H1 (cell line): ENCODE measurements around the gene CPSF2. TPM values are rescaled to one million over a fixed set of nuclear protein-coding genes. Genes with fewer than 3 reads are reported as not detected.

ENCODE experiments used
- EP300 ChIP-seq, 2 experiments: IDR thresholded peaks; 1 replicate in 1 of 2; 2 replicates in 1 of 2; pipeline ENCODE4 v1.6.1; 2011 to 2012; ENCODE audit warnings: low read depth in 2 of 2, low read length in 2 of 2, mild to moderate bottlenecking in 2 of 2, borderline replicate concordance in 1 of 2, inconsistent platforms in 1 of 2, moderate library complexity in 1 of 2
- SP4 ChIP-seq: IDR thresholded peaks from 2 replicates; pipeline ENCODE4 v1.6.1; 2012; ENCODE audit warnings: low read length, inconsistent platforms
- TCF12 ChIP-seq: IDR thresholded peaks from 2 replicates; pipeline ENCODE4 v1.6.1; 2011; ENCODE audit warnings: low read depth, mild to moderate bottlenecking, low read length
- polyA plus RNA-seq, 7 experiments: library from polyadenylated mRNA; depleted of rRNA in 3 of 7; stranded (reverse) in 5 of 7; unstranded in 2 of 7; fragments of >200 nt in 5 of 7; fragments of 200-250 nt in 2 of 7; gene quantifications; 1 replicate in 5 of 7; 2 replicates in 1 of 7; 4 replicates in 1 of 7; pipeline versions ENCODE4 v1.2.1 to v1.2.3, GENCODE V29; 2011 to 2013; ENCODE audit warnings: missing spikeins in 2 of 7, mixed read lengths in 2 of 7
- total RNA-seq: library from RNA; stranded (reverse); fragmentation: NEBNext Ultra II Directional; extraction: Animal tissue kit (Norgen Biotek cat#: 25700); gene quantifications from 2 replicates; pipeline ENCODE4 v1.2.1, GENCODE V29; 2021

CPSF2 gene
- total and polyA plus RNA-seq, 2 of the 8 experiments (the other 6 are each of a cell fraction or from before 2014, with no cell fraction given), result 11.3 to 130 TPM

DNA sequence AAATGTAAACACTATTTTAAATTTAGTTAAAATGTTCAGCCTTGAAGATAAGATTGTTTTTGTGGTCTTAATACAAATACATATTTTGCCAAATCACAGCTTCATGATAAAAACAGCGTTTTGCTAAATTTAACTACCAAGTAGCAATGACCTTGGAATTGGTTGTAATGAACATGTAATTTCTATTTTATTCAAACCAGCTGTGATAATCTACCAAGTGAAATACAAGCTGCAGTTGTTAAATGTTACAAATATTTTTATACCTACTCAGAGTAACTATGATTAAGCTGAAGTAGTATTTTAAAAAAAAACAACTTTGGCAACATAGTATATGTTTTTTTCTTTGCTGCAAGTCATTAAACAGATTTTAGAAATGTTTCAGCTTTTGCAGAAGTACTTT, 96.2 kb downstream of the CPSF2 start (continued):
- TF ChIP-seq TCF12 (no peak), EP300 (IDR thresholded peaks at IDR 0.05; ENCODE audit: borderline replicate concordance in 1 of 2, low read depth in 2 of 2, low read length in 2 of 2) (no peak), SP4 (no peak)

Other genes with a start within 250 kb of the CPSF2 start
- gene FBLN5, start 174.3 kb upstream of the CPSF2 start, total RNA-seq, result 3.5 and 4.2 TPM in 2 replicates
- 0.88 and 1.1 TPM in 2 replicates for gene FBLN5, start 174.3 kb upstream of the CPSF2 start, polyA plus RNA-seq (2011; rRNA removed)
- 30.4 and 32.3 TPM in 2 replicates for gene TRIP11, start 81.9 kb upstream of the CPSF2 start, total RNA-seq
- 1.5 and 3.3 TPM in 2 replicates for gene TRIP11, start 81.9 kb upstream of the CPSF2 start, polyA plus RNA-seq (2011; rRNA removed)
- 31.7 and 37.2 TPM in 2 replicates for gene ATXN3, start 15.4 kb upstream of the CPSF2 start, total RNA-seq
- gene ATXN3, start 15.4 kb upstream of the CPSF2 start, polyA plus RNA-seq (2011; rRNA removed), result 4.1 and 8.8 TPM in 2 replicates
- gene NDUFB1, start 263 bp upstream of the CPSF2 start, total RNA-seq, result 124 and 127 TPM in 2 replicates
- 190 and 271 TPM in 2 replicates for gene NDUFB1, start 263 bp upstream of the CPSF2 start, polyA plus RNA-seq (2011; rRNA removed)
- 0.44 and 0.89 TPM in 2 replicates for gene SLC24A4, start 201.2 kb downstream of the CPSF2 start, total RNA-seq
- 0.27 and 0.77 TPM in 2 replicates for gene SLC24A4, start 201.2 kb downstream of the CPSF2 start, polyA plus RNA-seq (2011; rRNA removed)